22Rv1 (cell line): Measurements from ENCODE around the gene APLN.

Experiments
- H3K27ac ChIP-seq: fragments of 450-650 bp; 2 replicates; pipeline ENCODE4 v1.5.1; 2017
- ZFX ChIP-seq: fragments of 450-650 bp; IDR thresholded peaks from 2 replicates; pipeline ENCODE4 v1.6.1; 2017; ENCODE audit warnings: antibody characterized with exemption, borderline replicate concordance
- TF ChIP-seq, protein P1 (sequence below): fragments of 450-650 bp; IDR thresholded peaks from 2 replicates; pipeline ENCODE4 v1.5.1; 2017; ENCODE audit warnings: mild to moderate bottlenecking

APLN gene

GRCh38 chrX:129599499-129599898 is 55.3 kb downstream of the APLN start:
- no peak overlapping the region for H3K27ac ChIP-seq
- TF ChIP-seq, protein P1, sequence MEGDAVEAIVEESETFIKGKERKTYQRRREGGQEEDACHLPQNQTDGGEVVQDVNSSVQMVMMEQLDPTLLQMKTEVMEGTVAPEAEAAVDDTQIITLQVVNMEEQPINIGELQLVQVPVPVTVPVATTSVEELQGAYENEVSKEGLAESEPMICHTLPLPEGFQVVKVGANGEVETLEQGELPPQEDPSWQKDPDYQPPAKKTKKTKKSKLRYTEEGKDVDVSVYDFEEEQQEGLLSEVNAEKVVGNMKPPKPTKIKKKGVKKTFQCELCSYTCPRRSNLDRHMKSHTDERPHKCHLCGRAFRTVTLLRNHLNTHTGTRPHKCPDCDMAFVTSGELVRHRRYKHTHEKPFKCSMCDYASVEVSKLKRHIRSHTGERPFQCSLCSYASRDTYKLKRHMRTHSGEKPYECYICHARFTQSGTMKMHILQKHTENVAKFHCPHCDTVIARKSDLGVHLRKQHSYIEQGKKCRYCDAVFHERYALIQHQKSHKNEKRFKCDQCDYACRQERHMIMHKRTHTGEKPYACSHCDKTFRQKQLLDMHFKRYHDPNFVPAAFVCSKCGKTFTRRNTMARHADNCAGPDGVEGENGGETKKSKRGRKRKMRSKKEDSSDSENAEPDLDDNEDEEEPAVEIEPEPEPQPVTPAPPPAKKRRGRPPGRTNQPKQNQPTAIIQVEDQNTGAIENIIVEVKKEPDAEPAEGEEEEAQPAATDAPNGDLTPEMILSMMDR, result no peak
- TF ChIP-seq ZFX, result no peak

- no peak overlapping the region for H3K27ac ChIP-seq
- TF ChIP-seq ZFX, result no peak
- TF ChIP-seq, protein P1, result no peak
Measured at GRCh38 chrX:129597905-129598304, 56.9 kb downstream of the APLN start.

GRCh38 chrX:129596077-129596476 is 58.7 kb downstream of the APLN start:
- TF ChIP-seq, protein P1, result no peak
- TF ChIP-seq ZFX, result no peak
- H3K27ac ChIP-seq, result no peak overlapping the region
